Body of pancreas (tissue), 4 donors: ENCODE results near the gene NUP210L.

Experiments
- CTCF ChIP-seq, 7 experiments: fragments of 450-650 bp in 4 of 7; fragments of 200-600 bp in 3 of 7; sonication (generic) in 3 of 7; IDR thresholded peaks; one replicate each; pipeline ENCODE4 v1.5.1; 2016 to 2019; ENCODE audit warnings: antibody characterized with exemption in 7 of 7
- POLR2A ChIP-seq, 3 donors: fragments of 450-650 bp; IDR thresholded peaks; one replicate each; pipeline ENCODE4 v1.6.1; 2016; ENCODE audit warnings: antibody characterized with exemption in 3 of 3, mild to moderate bottlenecking in 2 of 3

DNA sequence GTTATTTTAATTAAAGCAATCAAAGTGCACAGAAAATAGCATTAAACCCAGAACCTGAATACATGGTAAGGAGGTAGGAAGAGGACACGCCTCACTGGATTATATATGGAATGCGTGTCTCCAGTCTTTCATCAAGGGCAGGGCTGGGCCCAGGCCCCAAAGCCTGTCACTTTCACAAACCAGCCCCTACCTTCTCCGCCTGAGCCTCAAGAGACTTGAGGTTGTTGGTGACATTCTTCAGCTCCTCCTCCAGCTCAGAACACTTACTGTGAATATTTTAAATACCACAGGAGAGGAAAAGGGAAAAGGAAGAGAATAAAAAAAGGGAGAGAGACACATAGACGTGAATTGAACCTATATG lies 16.3 kb upstream of the NUP210L start:
- TF ChIP-seq CTCF (IDR thresholded peaks at IDR 0.05) (no peak), POLR2A (IDR thresholded peaks at IDR 0.05) (no peak)
